ENCODE measurements around the gene POP4.
"Not testable (repeated sequence)": the region's sequence is repeated elsewhere in the genome, so short reads cannot be mapped to it uniquely, and the experiment has no call there.

The POP4 gene, protein sequence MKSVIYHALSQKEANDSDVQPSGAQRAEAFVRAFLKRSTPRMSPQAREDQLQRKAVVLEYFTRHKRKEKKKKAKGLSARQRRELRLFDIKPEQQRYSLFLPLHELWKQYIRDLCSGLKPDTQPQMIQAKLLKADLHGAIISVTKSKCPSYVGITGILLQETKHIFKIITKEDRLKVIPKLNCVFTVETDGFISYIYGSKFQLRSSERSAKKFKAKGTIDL

DNA sequence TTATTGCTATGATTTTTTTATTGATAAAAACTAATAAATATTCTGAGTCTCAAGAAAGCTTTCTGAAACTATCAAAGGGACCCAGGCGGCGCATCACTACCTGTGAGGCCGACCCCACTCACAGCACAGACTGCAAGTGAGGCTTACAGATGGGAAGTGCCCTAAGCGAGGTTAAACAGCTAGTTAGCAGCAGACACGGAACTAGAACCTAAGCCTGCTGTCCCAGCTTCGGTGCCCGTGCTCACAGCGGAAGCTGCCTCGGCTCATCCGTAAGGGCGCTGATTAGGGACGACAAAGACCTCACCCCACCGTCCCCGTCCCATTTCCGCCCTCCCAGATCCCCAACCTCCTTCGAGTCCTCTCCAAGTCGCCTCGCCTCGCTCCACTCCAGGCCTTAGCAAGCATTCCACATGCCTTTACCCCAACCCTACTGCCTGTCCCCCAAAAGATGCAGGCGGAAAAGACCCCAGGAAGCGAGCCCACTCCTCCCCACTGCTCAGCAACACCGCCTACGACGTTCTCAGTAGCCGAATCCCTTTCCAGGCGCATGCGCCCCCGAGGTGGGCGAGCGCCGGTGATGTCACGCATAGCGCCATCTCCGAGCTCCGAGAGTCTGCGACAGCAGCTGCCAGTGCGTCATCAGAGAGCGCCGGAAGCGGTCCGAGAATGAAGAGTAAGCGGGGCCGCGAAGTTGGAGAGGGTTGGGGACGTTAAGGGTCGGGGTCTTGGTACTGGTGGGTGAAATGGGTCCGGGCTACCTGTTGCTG is at the start of gene POP4:
POP4 (plus strand) TSS at position 631 of the 767 bp plus-strand sequence; CDS start at position 667, 36 bp downstream.
- DNase-seq = peak; percentile 86 to 97

DNA sequence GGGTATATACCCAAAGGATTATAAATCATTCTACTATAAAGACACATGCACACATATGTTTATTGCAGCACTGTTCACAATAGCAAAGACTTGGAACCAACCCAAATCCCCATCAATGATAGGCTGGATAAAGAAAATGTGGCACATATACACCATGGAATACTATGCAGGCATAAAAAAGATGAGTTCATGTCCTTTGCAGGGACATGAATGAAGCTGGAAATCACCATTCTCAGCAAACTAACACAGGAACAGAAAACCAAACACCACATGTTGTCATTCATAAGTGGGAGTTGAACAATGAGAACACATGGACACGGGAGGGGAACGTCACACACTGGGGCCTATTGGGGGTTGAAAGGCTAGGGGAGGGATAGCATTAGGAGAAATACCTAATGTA is 47.0 kb upstream of the POP4 start:
- DNase-seq = not testable (repeated sequence)

DNA sequence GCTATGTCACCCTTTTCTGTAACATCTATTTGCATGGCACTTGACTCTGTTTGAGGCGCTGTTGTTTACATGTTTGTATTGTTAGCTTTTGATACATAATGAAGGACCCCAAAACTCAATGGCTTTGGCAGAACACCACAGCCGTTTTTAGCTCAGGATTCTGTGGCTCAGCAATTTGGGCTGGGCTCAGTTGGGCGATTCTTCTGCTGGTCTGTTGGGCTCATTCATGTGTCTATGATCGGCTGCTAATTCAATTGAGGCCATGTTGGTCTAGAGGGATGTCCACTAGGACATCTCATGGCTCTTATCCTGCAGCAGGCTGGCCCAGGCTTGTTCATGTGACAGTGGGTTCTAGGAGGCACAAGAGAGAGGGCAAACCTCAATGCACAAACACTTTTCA is 46.3 kb upstream of the POP4 start:
- no peak for DNase-seq

DNA sequence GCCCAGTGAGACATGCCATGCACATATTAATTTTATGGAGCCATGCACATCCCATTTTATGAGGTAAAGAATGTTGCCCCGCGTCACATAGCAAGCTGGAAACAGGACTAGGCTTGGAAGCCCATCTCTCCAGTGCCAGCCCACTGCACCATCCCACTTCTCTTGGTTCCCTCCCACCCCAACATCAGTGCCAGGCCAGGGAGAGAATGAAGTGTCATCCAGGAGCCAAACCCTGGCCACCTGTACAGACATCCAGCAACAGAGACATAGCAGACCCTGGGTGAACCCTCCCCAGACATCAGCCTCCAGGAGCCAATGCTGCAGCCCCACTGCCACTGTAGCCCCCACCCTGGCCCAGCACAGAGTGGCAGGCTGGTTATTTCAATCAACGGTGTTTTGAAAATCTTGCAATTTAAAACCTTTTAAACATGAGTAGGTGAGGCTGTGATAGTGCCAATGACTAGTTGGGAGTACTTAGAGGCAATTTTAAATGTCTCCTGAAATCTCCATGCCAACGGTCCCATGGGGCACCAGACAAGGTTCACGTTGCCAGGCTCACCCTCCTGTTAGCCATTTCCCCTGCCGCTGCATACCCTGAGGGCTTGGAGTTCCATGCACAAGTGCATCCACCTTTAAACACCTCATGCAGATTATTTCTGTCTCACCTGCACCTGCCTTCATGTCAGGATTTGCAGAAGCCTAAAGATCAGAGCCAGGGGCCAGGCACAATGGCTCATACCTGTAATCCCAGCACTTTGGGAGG is 45.6 kb upstream of the POP4 start:
- no peak for DNase-seq

DNA sequence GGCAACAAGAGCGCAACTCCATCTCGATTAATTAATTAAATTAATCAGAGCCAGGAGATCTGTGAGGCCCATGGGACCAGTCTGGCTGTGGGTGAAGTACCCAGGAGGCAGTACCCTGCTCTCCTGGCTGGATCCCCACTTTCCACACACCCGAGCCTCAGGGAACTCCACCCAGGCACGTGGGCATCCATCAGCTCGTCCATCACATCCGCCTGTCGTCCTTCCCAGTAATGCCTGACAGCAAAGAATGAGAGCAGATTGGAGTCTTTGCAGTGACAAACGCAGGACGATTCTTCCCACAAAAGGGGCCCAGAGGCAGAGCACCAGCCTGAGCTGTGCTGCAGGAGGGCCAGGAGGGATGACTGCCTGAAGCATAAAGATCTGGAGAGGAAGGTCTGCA is 44.5 kb upstream of the POP4 start:
- no peak for DNase-seq

DNA sequence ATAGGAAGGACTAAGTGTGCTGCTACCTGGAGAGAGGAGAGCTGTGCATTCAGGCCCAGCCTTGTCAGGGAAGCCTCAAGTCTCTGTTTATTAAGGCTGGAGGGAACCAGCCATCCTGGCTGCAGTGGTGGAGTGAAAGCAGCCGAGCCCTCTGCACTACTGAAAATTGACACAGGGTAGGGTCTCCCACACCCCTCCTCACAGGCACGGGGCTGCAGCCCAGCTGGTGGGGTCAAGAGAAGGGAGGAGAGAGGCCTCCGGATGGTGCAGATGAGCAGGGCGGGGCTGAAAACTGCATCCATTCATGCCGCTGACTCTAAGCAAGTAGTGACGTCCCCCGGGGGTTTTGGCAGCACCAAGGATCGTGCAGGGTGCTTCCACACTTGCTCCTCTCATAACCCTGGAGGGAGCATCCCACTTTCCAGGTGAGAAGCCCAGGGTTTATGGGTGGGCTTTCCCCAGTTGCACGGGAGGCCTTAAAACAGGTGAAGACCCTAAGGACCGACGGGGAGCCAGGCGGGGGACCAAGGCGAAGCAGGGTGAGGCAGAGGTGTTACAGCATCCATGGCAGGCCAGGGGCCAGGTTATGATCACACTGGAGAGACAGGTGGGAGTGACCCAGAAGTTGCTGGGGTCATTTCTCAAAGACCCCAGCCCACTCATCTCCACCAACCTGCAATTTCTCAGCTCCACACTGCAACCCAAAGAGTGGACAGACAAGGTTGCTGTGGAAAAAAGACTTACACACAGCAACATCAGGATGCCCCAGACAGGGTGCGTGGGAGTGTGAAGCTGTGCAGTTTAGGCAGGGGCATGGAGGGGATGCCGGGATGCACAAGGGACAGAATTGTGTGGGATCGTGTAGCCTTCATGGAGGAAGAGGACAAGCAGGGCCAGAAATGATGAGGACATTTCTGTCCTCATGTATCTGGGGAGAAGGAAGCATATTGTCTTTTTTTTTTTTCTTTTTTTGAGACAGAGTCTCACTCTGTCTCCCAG is 43.5 kb upstream of the POP4 start:
- no peak for DNase-seq

DNA sequence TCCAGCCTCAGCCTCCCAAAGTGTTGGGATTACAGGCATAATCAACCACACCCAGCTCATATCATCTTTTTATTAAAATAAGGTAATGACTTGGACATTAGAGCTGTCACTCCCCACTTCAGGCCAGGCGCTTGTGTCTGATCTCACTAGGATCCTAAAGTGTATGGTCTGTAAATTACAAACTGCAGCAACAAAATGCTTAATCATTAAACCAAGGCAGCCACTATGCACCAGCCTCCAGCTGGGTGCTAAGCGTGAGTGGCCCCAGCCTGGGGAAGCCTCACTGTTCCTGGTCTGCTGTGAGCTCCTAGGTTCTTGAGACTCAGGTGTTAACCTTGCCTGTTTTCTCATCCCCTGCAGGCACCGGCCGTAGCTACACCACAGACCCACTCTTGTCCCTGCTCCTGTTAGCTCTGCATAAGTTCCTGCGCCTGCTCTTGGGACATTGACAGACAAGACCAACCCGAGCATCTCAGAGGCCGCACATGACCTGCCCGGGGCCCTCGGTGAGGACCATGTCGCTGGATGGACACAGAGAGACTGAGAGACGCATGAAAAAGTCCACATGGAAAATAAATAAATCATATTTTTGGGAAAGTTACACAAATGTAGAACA is 42.5 kb upstream of the POP4 start:
- no peak for DNase-seq

DNA sequence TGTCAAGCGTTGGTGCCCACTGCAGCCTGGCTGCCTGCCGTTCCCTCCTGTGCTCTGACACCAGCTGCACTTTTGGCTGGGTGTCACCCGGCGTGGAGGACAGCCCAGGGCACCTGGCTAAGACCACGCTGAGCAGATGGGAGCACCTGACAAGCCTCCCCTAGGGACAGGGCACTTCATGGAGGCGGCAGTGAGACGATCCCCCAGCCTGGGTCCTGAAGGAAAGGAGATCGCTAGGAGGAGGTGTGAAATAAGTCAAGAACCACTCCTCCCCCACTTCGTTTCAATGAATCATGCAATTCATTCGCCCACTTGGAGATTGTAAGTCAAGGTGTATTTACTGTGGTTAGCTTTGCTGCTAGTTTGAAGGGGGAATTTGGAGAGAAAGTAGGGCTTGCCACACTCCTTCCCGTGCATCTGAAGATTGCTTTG is 41.5 kb upstream of the POP4 start:
- DNase-seq = no peak

DNA sequence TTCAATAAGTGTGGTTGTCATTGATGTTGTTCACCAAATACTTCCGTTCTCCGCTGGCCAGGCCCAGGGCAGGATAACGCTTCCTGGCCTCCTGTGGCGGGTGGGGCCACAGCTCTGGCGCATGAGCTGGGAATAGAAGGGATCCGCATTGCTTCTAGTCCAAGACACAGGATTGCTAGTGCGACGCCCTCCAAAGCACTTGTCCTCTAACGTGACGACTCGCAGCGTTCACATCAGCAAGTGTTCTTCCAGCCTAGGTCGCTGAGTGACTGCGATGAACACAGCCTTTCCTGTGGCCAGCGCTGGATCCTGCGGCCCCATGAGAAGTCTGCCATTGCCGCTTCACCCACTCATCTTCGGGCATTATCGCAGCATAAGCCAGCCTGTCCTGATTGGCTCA is 40.9 kb upstream of the POP4 start:
- DNase-seq = no peak

DNA sequence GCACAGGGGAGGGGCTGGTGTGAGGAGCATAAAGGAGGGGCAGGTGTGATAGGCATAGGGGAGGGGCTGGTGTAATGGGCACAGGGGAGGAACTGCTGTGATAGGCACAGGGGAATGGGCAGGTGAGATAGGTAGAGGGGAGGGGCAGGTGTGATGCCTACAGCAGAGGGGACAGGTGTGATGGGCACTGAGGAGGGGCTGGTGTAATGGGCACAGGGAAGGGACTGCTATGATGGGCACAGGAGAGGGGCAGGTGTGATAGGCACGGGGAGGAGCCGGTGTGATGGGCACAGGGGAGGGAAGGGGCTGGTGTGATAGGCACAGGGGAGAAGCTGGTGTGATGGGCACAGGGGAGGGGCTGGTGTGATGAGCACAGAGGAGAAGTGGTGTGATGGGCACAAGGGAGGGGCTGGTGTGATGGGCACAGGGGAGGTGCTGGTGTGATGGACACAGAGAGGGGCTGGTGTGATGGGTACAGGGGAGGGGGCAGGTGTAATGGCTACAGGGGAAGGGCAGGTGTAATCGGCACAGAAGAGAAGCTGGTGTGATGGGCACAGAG is 39.5 kb upstream of the POP4 start:
- no peak for DNase-seq

DNA sequence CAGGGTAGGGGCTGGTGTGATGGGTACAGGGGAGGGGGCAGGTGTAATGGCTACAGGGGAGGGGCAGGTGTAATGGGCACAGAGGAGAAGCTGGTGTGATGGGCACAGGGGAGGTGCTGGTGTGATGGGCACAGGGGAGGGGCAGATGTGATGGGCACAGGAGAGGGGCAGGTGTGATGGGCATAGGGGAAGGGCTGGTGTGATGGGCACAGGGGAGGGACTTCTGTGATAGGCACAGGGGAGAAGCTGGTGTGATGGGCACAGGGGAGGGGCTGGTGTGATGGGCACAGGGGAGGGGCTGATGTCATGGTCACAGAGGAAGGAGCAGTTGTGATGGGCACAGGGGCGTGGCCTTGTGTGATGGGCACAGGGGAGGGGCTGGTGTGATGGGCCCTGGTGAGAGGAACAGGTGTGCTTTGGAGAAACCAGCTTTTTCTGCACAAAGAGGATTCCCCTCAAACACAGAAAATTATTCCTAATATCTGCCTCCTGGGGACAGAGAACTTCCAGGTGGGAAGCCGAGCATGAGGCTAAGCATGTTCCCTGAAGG is 38.6 kb upstream of the POP4 start:
- no peak for DNase-seq

DNA sequence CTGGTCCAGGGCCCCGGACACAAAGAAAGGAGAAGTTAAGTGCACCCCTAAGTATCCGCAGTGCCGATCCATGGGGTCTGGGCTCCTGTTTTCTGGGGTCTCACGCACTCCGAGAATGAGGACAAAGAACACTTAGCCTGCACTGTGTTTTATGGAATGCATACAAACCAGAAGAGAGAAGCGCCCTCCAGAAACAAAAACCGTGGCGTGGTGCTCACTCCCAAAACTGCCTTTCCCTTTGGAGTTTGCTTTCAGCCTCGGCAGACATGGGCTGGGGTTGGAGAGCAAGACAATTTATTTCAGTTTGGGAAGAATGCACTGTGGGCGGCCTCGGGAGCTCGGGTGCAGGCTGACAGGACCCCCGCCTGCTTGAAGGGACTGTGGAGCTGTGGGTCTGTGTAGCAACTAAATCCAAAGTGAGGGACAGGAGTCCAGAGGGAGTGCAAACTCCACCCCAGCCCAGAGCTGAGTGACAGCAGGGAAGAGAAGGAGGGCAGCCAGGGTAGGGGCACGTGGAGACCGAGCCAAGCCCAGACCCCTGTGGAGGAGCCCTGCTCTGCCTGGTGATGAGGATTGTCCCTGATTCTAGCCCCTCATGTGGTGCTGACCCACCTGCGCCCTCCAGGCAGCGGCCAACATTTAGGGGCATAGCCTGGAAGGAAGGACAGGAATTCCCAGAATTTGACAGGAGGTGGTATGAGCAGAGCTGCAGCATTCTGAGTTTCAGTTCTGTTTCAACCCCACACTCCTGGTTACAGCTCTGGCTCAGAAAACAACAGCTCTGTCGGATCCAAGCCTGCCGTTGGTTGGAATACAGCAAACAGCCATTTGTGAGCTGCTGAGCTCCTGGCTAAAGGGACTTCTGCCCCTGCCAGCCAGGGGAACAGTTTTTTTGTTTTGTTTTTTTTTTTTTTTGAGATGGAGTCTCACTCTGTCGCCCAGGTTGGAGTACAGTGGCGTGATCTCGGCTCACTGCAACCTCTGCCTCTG is 37.8 kb upstream of the POP4 start:
- no peak for DNase-seq

DNA sequence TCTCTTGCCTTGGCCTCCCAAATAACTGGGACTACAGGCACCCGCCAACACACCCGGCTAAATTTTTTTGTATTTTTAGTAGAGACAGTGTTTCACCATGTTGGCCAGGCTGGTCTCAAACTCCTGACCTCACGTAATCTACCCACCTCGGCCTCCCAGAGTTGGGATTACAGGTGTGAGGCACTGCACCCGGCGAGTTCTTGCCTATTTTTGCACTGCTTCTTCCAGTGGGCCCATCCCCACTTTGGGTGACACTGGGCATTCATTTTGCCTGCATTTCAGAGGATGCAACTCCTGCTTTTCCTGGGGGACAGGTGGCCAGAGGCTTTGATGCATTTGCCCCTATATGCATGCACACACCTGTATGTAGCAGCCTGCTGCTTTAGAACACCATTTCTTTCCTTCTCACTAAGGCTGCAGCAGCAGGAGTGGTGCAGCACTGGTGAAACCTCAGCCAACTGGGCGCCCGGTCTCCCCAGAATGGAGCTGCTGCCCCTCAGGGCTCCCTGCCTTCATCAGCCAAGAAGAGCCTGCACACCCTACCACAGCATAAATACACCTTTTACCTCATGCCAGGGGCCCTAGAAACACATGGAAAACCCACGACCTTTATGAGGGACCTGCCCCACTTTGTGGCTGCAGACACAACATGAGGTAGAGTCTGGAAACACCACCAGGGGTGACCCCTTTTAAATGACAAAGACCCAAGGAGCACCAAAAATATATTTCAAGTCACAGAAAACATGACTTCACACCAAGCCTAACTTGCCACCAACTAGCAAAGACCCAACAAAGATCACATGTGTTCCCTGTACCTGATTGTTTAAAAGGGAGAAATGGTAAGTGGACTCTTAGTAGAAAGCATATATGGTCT is 36.8 kb upstream of the POP4 start:
- DNase-seq = no peak

DNA sequence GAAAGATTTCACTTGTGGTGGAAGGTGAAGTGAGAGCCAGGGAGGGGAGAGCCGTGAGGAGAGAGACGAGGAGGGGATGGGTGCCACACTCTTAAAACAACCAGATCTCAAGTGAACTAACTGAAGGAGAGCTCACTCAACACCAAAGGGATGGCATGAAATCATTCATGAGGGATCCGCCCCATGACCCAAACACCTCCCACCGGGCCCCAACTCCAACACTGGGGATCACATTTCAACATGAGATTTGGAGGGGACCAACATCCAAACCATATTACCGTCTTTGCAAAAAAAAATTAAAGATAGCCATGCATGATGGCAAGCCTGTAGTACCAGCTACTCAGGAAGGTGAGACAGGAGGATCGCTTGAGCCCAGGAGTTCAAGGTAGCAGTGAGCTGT is 34.9 kb upstream of the POP4 start:
- DNase-seq = no peak

DNA sequence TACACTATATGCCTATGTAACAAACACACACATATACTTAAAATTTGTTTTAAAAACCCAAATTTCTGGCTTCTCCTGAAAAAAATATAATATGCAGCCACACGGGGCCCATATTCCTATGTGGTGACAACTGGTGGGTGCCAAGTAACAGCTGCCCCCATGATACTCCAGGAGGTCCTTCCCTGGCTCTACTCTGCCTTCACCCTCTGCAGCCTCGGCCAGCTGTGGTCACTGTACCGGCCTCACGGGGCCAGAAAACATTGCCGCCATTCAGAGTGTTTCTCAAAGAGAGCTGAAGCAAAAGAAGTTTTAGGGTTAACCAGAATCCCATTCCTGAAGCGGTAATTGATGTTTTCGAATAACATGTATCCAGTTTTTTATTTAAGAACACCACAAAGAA is 32.6 kb upstream of the POP4 start:
- DNase-seq = no peak

DNA sequence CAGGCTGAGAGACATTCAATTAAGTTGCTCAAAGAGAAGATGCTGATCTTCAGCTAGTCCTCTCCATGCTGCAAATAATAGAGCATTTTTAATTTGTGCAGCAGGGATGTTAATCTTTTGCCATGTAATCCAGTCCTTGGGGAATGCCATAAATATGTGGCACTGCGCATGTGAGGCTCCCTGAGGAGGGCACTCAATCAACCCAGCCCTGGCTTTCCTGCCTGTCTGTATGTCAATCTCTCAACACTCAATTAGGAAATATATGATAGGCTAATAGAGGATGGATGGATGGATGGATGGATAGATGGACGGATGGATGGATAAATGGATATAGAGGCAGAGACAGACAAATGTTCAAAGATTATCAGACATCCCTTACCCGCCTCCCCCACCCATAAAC is 31.6 kb upstream of the POP4 start:
- DNase-seq = peak in 1 of 2 experiments; percentile 16

DNA sequence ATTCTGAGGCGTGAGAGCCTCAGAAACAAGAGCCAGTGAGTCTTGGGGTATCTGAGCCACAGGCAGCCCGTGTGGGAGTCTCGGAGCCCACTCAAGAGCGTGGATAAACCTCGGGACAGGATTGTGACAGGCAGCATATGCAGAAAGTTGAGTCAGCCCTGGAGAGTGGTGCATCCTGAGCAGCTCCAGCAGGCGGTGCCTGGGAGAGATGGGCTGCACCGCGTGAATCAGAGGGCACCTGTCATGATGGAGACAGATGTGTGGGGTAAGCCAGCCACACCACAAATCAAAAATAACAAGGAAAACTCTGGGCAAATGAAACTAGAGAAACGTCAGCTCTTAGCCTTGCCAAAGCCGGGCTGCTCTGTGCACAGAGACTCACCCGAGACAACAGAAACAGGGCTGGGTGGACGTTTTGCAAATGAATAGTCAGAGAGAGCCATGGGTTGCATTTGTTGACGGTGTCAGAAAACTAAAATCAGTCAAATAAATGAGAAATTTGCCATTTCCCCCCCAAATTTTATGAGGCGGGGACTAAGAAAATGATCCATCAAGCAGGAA is 30.0 kb upstream of the POP4 start:
- DNase-seq = no peak

DNA sequence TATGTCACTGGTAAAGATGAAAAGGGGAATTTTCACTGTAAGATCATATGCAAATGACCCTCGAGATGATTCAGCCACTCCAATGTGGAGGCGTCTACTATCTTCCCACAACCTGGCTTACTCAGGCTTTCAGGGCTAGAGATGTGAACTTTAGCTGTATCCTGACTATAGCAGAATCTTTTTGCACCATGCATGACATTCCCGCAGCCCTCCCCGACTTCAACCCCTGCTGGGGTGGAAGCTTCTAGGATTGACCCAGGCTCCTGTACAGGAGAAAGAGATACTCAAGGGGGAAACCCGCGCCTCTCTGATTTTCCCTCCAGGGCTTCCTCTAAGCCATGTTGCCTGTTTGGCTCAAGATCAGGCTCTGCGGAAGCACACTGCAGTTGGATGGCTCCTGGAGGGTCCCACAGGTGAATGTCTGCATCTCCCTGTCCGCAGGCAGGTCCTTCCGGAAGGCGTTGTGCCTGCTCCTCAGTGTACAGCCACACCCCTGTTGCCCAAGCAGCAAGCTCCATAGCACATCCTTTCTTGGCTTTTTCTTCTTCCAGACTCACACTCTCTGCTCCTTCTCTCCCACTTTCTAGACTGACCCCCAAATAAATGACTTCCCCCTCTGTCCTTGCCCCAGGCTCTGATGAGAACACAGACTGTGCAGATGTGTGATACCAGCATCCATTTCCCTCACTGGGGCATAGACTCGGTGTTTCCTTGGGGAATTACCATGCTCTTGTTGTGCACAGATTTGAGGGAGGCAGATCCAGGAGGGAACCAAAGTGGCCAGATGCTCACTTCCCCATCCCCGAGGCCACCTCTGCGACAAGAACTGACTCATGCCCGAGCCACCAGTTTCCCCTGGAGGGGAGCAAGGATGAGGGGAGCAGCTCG is 29.1 kb upstream of the POP4 start:
- no peak for DNase-seq

Data from NCI-H524 (cell line).